GM12872 (cell line): ENCODE measurements around the gene ABCF3.

ENCODE experiments used
- TF ChIP-seq, protein P1 (sequence below): IDR thresholded peaks from 3 replicates; pipeline ENCODE4 v1.5.1; 2011; ENCODE audit warnings: low read depth, mild to moderate bottlenecking, low read length, moderate library complexity; ENCODE audit not compliant: insufficient read depth

The ABCF3 gene

DNA sequence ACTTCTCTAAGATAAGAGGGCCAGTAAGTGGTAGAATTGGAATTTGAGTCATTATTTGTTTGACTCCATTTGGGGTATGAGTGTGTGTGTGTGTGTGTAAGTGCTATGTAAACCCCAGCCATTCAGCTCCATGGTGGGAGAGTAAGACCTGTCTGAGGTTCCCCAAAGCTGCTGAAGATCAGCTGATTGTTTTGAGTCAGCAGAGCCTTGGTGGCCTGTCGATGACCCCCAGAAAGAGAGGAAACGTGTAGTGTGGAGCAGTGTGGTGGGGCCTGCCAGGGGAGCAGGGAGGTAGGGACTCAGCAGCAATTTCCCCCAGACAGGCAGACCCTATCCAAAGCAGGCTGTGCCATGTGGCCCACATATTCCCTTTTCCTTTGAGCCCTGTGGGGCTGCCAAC lies 25.5 kb upstream of the ABCF3 start:
- TF ChIP-seq, protein P1, sequence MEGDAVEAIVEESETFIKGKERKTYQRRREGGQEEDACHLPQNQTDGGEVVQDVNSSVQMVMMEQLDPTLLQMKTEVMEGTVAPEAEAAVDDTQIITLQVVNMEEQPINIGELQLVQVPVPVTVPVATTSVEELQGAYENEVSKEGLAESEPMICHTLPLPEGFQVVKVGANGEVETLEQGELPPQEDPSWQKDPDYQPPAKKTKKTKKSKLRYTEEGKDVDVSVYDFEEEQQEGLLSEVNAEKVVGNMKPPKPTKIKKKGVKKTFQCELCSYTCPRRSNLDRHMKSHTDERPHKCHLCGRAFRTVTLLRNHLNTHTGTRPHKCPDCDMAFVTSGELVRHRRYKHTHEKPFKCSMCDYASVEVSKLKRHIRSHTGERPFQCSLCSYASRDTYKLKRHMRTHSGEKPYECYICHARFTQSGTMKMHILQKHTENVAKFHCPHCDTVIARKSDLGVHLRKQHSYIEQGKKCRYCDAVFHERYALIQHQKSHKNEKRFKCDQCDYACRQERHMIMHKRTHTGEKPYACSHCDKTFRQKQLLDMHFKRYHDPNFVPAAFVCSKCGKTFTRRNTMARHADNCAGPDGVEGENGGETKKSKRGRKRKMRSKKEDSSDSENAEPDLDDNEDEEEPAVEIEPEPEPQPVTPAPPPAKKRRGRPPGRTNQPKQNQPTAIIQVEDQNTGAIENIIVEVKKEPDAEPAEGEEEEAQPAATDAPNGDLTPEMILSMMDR, result no peak

DNA sequence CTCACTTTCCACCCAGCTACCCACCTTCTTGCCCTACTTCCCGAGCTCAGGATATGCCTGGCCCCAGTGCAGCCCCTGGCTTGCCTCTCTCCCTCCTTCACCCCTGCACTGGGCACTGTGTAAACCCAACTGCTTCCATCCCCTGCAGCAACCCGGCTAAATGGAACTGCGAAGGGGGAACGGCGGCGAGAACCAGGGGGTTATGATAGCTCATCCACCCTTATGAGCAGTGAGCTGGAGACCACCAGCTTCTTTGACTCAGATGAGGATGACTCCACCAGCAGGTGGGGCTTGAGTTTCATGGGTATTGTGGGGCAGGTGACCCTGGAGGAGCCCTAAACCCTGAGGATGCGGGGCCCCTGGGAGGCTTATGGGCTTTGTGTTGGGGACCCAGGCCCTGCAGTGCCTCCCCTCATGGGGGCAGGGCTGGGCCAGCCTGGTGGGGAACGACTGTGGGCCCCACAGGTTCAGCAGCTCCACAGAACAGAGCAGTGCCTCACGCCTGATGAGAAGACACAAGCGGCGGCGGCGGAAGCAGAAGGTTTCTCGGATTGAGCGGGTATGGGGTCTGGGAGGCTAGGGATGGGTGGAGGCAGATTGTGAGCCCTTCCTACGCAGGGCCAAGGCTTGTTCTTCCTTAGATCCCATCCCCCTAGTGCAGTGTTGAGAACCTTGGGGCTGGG lies 21.2 kb upstream of the ABCF3 start:
- TF ChIP-seq, protein P1, result no peak

DNA sequence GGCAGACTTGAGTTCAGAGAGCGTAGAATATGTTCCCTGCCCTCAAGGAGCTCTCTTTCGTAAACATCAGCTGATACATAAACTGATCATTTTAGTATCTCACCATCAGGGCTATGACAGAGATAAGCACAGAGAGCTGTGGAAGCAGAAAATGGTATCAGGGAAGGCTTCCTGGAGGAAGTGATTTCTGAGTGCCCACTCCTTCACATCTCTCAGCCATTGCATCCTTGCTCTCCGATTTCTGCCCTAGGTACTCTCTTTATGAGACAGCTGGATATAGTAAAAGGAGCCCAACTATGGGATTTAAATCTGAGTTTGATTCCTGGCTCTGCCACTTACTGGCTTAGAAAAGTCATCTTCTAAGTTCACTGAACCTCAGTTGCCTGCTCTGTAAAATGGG lies 20.5 kb upstream of the ABCF3 start:
- TF ChIP-seq, protein P1, result no peak

- TF ChIP-seq, protein P1, result no peak
Observed at GRCh38 chr3:184166671-184167070, 19.3 kb upstream of the ABCF3 start.

DNA sequence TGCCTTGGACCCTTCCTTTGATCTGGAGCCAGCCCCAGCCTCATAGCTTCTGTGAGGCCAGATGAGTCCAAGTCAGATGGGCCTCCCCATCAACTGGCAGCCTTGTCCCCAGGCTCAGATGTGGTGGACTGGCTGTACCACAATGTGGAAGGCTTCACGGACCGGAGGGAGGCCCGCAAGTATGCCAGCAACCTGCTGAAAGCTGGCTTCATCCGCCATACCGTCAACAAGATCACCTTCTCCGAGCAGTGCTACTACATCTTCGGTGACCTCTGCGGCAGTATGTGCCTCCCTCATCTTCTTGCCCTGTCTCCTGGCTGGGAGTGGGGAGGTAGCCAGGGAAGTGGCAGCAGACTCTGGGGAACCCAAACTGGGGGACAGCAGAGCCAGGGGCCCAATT lies 18.2 kb upstream of the ABCF3 start:
- TF ChIP-seq, protein P1, result no peak

DNA sequence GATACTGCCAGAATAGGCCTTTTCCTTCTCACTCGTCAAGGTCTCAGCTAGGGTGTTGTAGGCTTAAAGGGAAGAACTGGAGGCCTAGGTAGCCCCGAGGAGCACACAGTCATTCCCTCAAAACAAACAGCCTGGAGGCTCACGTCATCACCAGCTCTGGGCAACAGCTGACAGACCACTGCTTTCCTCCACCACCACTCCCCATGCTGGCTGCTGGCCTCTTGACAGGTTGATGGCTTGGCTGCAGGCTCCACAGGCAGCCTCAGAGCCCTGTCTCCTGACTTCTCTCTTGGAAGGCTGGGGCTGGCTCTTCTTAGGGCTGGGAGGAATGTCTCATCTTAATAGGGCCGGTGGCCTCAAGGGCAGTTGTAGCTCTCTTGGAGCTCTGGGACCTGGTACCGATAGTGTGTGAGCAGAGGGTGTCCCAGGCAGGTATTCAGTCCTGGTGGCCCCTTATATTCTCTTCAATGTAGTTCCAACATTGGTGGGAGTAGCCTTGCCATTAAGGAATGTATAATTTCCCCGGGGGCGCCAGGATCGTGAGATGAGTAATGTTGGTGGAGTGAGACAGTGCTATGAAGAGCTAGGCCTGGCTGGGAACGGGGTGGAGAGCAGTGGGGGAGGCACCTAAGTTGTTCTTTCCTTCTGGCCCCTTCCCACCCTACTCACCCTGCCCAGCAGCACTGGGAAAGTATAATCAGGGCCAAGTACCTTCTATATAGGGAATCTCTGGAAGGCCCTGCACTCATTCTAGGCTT lies 17.5 kb upstream of the ABCF3 start:
- TF ChIP-seq, protein P1, result no peak

- TF ChIP-seq, protein P1, result no peak
Observed at GRCh38 chr3:184169896-184170875, 15.8 kb upstream of the ABCF3 start.
